ENCODE data around the gene LPP. TPM values are rescaled to one million over a fixed set of nuclear protein-coding genes. Genes with fewer than 3 reads are reported as not detected.

LPP gene
- total RNA-seq, 1 donor, result 77.4 TPM

- H3K27me3 ChIP-seq (ENCODE audit: insufficient read depth, low read length), result no peaks in the 10 kb centered on the region
- peaks cover 57% of the 10 kb centered on the region for H3K79me2 ChIP-seq (ENCODE audit: insufficient read depth, low read length)
- H4K20me1 ChIP-seq (ENCODE audit: insufficient read depth, low read length), result no peaks in the 10 kb centered on the region
- peak; percentile 44 for TF ChIP-seq CTCF (IDR thresholded peaks at IDR 0.05; ENCODE audit: extremely low read depth, low read depth, low read length)
- no peaks in the 10 kb centered on the region for H3K36me3 ChIP-seq (ENCODE audit: insufficient read depth, low read length)
- H2AFZ ChIP-seq (ENCODE audit: low read length), result no peak overlapping the region
- H3K9me3 ChIP-seq (ENCODE audit: low read depth, low read length), result no peaks in the 10 kb centered on the region
- peak overlapping the region; percentile 28 for H3K27ac ChIP-seq (ENCODE audit: low read depth, low read length)
- H3K4me1 ChIP-seq (ENCODE audit: insufficient read depth, low read length), result peaks cover 35% of the 10 kb centered on the region
- no peak overlapping the region for H3K4me3 ChIP-seq (ENCODE audit: insufficient read depth, low read length)
- H3K4me2 ChIP-seq (ENCODE audit: insufficient read depth, low read length), result peak overlapping the region; percentile 24
- DNase-seq (ENCODE audit: insufficient read length, low spot score, missing footprints), result peak; percentile 57
These were observed 166.8 kb downstream of the LPP start for GRCh38 chr3:188320757-188321156.

- H4K20me1 ChIP-seq (ENCODE audit: insufficient read depth, low read length), result no peaks in the 10 kb centered on the region
- peaks cover 62% of the 10 kb centered on the region for H3K79me2 ChIP-seq (ENCODE audit: insufficient read depth, low read length)
- peak overlapping the region; percentile 6 for H3K27ac ChIP-seq (ENCODE audit: low read depth, low read length)
- DNase-seq (ENCODE audit: insufficient read length, low spot score, missing footprints), result no peak
- no peak for TF ChIP-seq CTCF (IDR thresholded peaks at IDR 0.05; ENCODE audit: extremely low read depth, low read depth, low read length)
- H2AFZ ChIP-seq (ENCODE audit: low read length), result no peak overlapping the region
- peaks cover 3% of the 10 kb centered on the region for H3K36me3 ChIP-seq (ENCODE audit: insufficient read depth, low read length)
- H3K27me3 ChIP-seq (ENCODE audit: insufficient read depth, low read length), result no peaks in the 10 kb centered on the region
- H3K4me1 ChIP-seq (ENCODE audit: insufficient read depth, low read length), result peaks cover 30% of the 10 kb centered on the region
- H3K9me3 ChIP-seq (ENCODE audit: low read depth, low read length), result no peaks in the 10 kb centered on the region
- H3K4me3 ChIP-seq (ENCODE audit: insufficient read depth, low read length), result no peak overlapping the region
- H3K4me2 ChIP-seq (ENCODE audit: insufficient read depth, low read length), result peak overlapping the region; percentile 24
These were observed 167.3 kb downstream of the LPP start for GRCh38 chr3:188321258-188321657.

- Histone ChIP-seq H3K36me3 (ENCODE audit: insufficient read depth, low read length) (peaks cover 4% of the 10 kb centered on the region), H3K9me3 (ENCODE audit: low read depth, low read length) (no peaks in the 10 kb centered on the region), H3K4me3 (ENCODE audit: insufficient read depth, low read length) (no peak overlapping the region), H4K20me1 (ENCODE audit: insufficient read depth, low read length) (peaks cover 3% of the 10 kb centered on the region), H3K27me3 (ENCODE audit: insufficient read depth, low read length) (no peaks in the 10 kb centered on the region), H3K4me1 (ENCODE audit: insufficient read depth, low read length) (peaks cover 20% of the 10 kb centered on the region), H3K27ac (ENCODE audit: low read depth, low read length) (no peak overlapping the region), H2AFZ (ENCODE audit: low read length) (no peak overlapping the region), H3K4me2 (ENCODE audit: insufficient read depth, low read length) (no peak overlapping the region), H3K79me2 (ENCODE audit: insufficient read depth, low read length) (peaks cover 62% of the 10 kb centered on the region)
- DNase-seq (ENCODE audit: insufficient read length, low spot score, missing footprints), result peak; percentile 59
- no peak for TF ChIP-seq CTCF (IDR thresholded peaks at IDR 0.05; ENCODE audit: extremely low read depth, low read depth, low read length)
These were observed 168.4 kb downstream of the LPP start for GRCh38 chr3:188322135-188322887.

GRCh38 chr3:188323067-188323842 lies 169.3 kb downstream of the LPP start:
- no peak for DNase-seq (ENCODE audit: insufficient read length, low spot score, missing footprints)
- Histone ChIP-seq H3K36me3 (ENCODE audit: insufficient read depth, low read length) (peaks cover 7% of the 10 kb centered on the region), H3K4me3 (ENCODE audit: insufficient read depth, low read length) (no peak overlapping the region), H3K4me2 (ENCODE audit: insufficient read depth, low read length) (no peak overlapping the region), H3K27me3 (ENCODE audit: insufficient read depth, low read length) (no peaks in the 10 kb centered on the region), H3K79me2 (ENCODE audit: insufficient read depth, low read length) (peaks cover 56% of the 10 kb centered on the region), H4K20me1 (ENCODE audit: insufficient read depth, low read length) (peaks cover 3% of the 10 kb centered on the region), H3K27ac (ENCODE audit: low read depth, low read length) (no peak overlapping the region), H2AFZ (ENCODE audit: low read length) (no peak overlapping the region), H3K4me1 (ENCODE audit: insufficient read depth, low read length) (peaks cover 20% of the 10 kb centered on the region), H3K9me3 (ENCODE audit: low read depth, low read length) (no peaks in the 10 kb centered on the region)
- no peak for TF ChIP-seq CTCF (IDR thresholded peaks at IDR 0.05; ENCODE audit: extremely low read depth, low read depth, low read length)
